ENCODE measurements around the gene UBE4A.

The UBE4A gene

DNA sequence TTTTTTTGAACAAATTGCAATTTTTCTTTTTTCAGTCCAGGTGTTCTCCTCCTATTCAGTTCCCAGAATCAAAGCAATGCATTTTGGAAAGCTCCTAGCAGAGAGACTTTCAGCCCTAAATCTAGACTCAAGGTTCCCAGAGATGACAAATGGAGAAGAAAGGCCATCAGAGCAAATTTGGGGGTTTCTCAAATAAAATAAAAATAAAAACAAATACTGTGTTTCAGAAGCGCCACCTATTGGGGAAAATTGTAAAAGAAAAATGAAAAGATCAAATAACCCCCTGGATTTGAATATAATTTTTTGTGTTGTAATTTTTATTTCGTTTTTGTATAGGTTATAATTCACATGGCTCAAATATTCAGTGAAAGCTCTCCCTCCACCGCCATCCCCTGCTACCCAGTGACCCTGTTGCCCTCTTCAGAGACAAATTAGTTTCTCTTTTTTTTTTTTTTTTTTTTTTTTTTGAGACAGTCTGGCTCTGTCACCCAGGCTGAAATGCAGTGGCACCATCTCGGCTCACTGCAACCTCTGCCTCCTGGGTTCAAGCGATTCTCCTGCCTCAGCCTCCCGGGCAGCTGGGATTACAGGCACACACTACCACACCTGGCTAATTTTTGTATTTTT, 6.2 kb upstream of the UBE4A start:
- no peak overlapping the region for H3K27ac ChIP-seq (ENCODE audit: low read length)
- no peak overlapping the region for H3K4me3 ChIP-seq (ENCODE audit: low read length)
- H4K20me1 ChIP-seq (ENCODE audit: insufficient read depth, low read length) = no peaks in the 10 kb centered on the region
- H3K4me1 ChIP-seq (ENCODE audit: low read length) = no peaks in the 10 kb centered on the region
- H2AFZ ChIP-seq (ENCODE audit: low read length) = no peak overlapping the region
- H3K79me2 ChIP-seq (ENCODE audit: low read length) = no peaks in the 10 kb centered on the region
- peaks cover 17% of the 10 kb centered on the region for H3K27me3 ChIP-seq (replicated peaks; ENCODE audit: insufficient read depth, low read length)
- H3F3A ChIP-seq (ENCODE audit: insufficient read depth, low read length) = no peaks in the 10 kb centered on the region
- H3K9ac ChIP-seq (ENCODE audit: low read length) = no peak overlapping the region
- H3K9me3 ChIP-seq (replicated peaks; ENCODE audit: insufficient read depth, low read length) = no peaks in the 10 kb centered on the region
- DNase-seq = peak; percentile 33
- peak overlapping the region; percentile 13; the same call in 1 of the 2 replicates for H3K4me2 ChIP-seq (ENCODE audit: low read depth, low read length)
- H3K36me3 ChIP-seq (replicated peaks; ENCODE audit: insufficient read depth, low read length) = no peaks in the 10 kb centered on the region
- TF ChIP-seq EZH2phosphoT487 (IDR thresholded peaks at IDR 0.05; ENCODE audit: low read length) = no peak
- TF ChIP-seq, protein P1, sequence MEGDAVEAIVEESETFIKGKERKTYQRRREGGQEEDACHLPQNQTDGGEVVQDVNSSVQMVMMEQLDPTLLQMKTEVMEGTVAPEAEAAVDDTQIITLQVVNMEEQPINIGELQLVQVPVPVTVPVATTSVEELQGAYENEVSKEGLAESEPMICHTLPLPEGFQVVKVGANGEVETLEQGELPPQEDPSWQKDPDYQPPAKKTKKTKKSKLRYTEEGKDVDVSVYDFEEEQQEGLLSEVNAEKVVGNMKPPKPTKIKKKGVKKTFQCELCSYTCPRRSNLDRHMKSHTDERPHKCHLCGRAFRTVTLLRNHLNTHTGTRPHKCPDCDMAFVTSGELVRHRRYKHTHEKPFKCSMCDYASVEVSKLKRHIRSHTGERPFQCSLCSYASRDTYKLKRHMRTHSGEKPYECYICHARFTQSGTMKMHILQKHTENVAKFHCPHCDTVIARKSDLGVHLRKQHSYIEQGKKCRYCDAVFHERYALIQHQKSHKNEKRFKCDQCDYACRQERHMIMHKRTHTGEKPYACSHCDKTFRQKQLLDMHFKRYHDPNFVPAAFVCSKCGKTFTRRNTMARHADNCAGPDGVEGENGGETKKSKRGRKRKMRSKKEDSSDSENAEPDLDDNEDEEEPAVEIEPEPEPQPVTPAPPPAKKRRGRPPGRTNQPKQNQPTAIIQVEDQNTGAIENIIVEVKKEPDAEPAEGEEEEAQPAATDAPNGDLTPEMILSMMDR (IDR thresholded peaks at IDR 0.05; ENCODE audit: low read length) = peak; percentile 49
- no peaks in the 10 kb centered on the region for H3K9me2 ChIP-seq (replicated peaks; ENCODE audit: insufficient read depth, low read length)

- TF ChIP-seq EZH2 (optimal IDR thresholded peaks at IDR 0.05; ENCODE audit: low read depth, low read length) = no peak
- TF ChIP-seq EZH2phosphoT487 (IDR thresholded peaks at IDR 0.05; ENCODE audit: low read length) = no peak
- TF ChIP-seq, protein P1 (IDR thresholded peaks at IDR 0.05; ENCODE audit: low read length) = no peak
- Histone ChIP-seq H3K4me1 (ENCODE audit: low read length) (peaks cover 7% of the 10 kb centered on the region), H3K4me2 (ENCODE audit: low read depth, low read length) (no peak overlapping the region), H3K27ac (ENCODE audit: low read length) (no peak overlapping the region), H2AFZ (ENCODE audit: low read length) (no peak overlapping the region), H3K9me2 (replicated peaks; ENCODE audit: insufficient read depth, low read length) (no peaks in the 10 kb centered on the region), H3F3A (ENCODE audit: insufficient read depth, low read length) (no peaks in the 10 kb centered on the region), H3K4me3 (ENCODE audit: low read length) (no peak overlapping the region), H3K9me3 (replicated peaks; ENCODE audit: insufficient read depth, low read length) (no peaks in the 10 kb centered on the region), H3K27me3 (replicated peaks; ENCODE audit: insufficient read depth, low read length) (no peaks in the 10 kb centered on the region), H4K20me1 (ENCODE audit: insufficient read depth, low read length) (no peaks in the 10 kb centered on the region), H3K36me3 (replicated peaks; ENCODE audit: insufficient read depth, low read length) (no peaks in the 10 kb centered on the region), H3K79me2 (ENCODE audit: low read length) (peaks cover 37% of the 10 kb centered on the region), H3K9ac (ENCODE audit: low read length) (no peak overlapping the region)
- DNase-seq = no peak
Observed at GRCh38 chr11:118358071-118358470, 1.3 kb upstream of the UBE4A start.

DNA sequence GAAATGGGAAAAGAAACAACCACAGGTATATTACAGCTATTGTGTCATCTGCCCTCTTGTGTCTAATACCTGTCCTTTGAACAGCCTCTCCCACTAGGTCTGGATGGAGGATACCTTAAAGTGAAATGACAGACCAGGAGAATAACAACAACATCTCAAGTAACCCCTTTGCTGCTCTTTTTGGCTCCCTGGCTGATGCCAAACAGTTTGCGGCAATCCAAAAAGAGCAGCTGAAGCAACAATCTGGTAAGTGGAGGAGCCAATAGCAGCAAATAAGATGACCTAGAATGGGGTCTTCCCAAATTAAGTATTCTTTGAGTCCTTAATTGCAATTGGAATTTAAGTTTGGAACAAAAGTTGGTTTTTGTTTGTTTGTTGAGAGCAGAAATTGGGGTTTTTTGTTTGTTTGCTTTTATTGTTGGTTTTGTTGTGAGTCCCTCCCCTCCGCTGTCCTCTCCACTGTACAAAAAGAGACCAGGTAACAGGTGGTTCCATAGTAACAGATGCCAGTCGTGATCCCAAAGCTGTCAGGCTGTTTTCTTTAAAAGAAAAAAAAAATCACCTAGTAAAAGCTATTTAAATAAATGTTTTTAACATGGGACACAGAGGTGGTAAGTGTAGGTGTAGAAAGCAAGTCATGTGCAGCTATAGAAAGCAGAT, 5.7 kb downstream of the UBE4A start:
- no peaks in the 10 kb centered on the region for H3F3A ChIP-seq (ENCODE audit: insufficient read depth, low read length)
- no peak overlapping the region for H2AFZ ChIP-seq (ENCODE audit: low read length)
- no peak overlapping the region for H3K27ac ChIP-seq (ENCODE audit: low read length)
- DNase-seq = no peak
- peaks cover 53% of the 10 kb centered on the region for H3K79me2 ChIP-seq (ENCODE audit: low read length)
- H3K9me3 ChIP-seq (replicated peaks; ENCODE audit: insufficient read depth, low read length) = no peaks in the 10 kb centered on the region
- no peak overlapping the region for H3K4me3 ChIP-seq (ENCODE audit: low read length)
- no peak overlapping the region for H3K9ac ChIP-seq (ENCODE audit: low read length)
- peaks cover 16% of the 10 kb centered on the region; the same call in 1 of the 2 replicates for H3K36me3 ChIP-seq (replicated peaks; ENCODE audit: insufficient read depth, low read length)
- peaks cover 4% of the 10 kb centered on the region for H3K4me1 ChIP-seq (ENCODE audit: low read length)
- H3K4me2 ChIP-seq (ENCODE audit: low read depth, low read length) = no peak overlapping the region
- no peaks in the 10 kb centered on the region for H3K9me2 ChIP-seq (replicated peaks; ENCODE audit: insufficient read depth, low read length)
- TF ChIP-seq EZH2phosphoT487 (IDR thresholded peaks at IDR 0.05; ENCODE audit: low read length) (no peak), EZH2 (optimal IDR thresholded peaks at IDR 0.05; ENCODE audit: low read depth, low read length) (no peak)
- no peaks in the 10 kb centered on the region for H3K27me3 ChIP-seq (replicated peaks; ENCODE audit: insufficient read depth, low read length)
- no peaks in the 10 kb centered on the region for H4K20me1 ChIP-seq (ENCODE audit: insufficient read depth, low read length)

DNA sequence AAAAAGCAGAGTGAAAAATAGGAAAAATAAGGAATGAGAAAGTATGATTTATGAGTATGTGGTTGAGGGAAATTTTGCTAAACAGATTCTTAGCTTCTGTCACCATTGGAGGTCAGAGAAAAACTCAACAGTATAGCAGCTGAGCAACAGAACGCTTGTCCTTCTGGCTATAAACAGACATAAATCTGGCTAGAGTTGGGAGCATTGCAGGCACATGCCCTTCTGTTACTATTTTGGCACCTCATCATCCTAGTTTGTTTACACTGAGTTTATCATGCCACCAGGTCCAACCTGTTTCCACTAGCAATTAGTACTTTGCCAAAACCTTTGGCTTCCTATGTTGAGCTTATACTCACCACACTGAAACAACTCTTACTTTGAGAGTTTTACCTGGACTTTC, 6.9 kb downstream of the UBE4A start:
- H3K79me2 ChIP-seq (ENCODE audit: low read length) = peaks cover 41% of the 10 kb centered on the region
- H3K27ac ChIP-seq (ENCODE audit: low read length) = no peak overlapping the region
- no peaks in the 10 kb centered on the region for H3K9me2 ChIP-seq (replicated peaks; ENCODE audit: insufficient read depth, low read length)
- DNase-seq = no peak
- H3K4me1 ChIP-seq (ENCODE audit: low read length) = no peaks in the 10 kb centered on the region
- TF ChIP-seq, protein P1 (IDR thresholded peaks at IDR 0.05; ENCODE audit: low read length) = no peak
- no peak for TF ChIP-seq EZH2phosphoT487 (IDR thresholded peaks at IDR 0.05; ENCODE audit: low read length)
- no peak for TF ChIP-seq EZH2 (optimal IDR thresholded peaks at IDR 0.05; ENCODE audit: low read depth, low read length)
- H3K36me3 ChIP-seq (replicated peaks; ENCODE audit: insufficient read depth, low read length) = peaks cover 17% of the 10 kb centered on the region; the same call in 1 of the 2 replicates
- no peaks in the 10 kb centered on the region for H3K9me3 ChIP-seq (replicated peaks; ENCODE audit: insufficient read depth, low read length)
- no peaks in the 10 kb centered on the region for H4K20me1 ChIP-seq (ENCODE audit: insufficient read depth, low read length)
- H3K4me2 ChIP-seq (ENCODE audit: low read depth, low read length) = no peak overlapping the region
- no peak overlapping the region for H3K4me3 ChIP-seq (ENCODE audit: low read length)
- no peak overlapping the region for H3K9ac ChIP-seq (ENCODE audit: low read length)
- no peaks in the 10 kb centered on the region for H3K27me3 ChIP-seq (replicated peaks; ENCODE audit: insufficient read depth, low read length)
- H2AFZ ChIP-seq (ENCODE audit: low read length) = no peak overlapping the region
- H3F3A ChIP-seq (ENCODE audit: insufficient read depth, low read length) = no peaks in the 10 kb centered on the region

Measured in MM.1S (cell line).